ENCODE data around the gene INPPL1.
"Not testable (repeated sequence)": the region's sequence is repeated elsewhere in the genome, so short reads cannot be mapped to it uniquely, and the experiment has no call there.

The INPPL1 gene

DNA sequence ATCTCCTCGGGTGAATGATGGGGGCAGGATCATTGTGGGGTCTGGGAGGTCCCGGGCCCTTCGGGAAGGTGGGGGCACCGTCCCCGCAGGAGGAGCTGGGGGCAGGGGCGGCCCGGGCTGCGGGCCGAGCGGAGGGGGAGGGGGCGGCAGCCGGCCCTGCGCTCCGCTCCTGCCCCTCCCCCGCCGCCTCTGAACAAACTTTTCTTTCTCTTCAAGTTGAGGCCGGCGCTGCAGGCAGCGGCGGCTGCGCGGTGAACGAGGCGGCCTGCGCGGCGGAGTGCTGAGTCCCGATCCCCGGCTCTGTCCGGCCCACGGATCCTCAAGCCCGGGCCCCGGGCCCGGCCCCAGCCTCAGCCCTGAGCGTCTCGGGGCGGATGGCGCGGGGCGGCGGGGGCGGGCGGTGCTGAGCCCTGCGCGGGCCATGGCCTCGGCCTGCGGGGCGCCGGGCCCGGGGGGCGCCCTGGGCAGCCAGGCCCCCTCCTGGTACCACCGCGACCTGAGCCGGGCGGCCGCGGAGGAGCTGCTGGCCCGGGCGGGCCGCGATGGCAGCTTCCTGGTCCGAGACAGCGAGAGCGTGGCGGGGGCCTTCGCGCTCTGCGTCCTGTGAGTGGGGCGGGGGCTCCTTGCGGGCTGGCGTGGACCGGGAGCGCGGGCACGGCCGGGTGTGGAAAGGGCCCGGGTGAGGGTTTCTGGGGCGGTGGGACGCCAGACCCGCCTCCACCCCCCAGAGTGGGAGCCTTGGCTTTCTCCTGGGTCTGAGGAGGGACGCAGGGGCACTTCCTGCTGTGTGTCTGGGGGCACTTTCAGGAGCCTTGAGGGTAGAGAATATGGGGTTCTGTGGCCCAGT, at the start of gene INPPL1:
INPPL1 (plus strand) TSS at position 204 of the 847 bp plus-strand sequence; CDS start at position 422, 218 bp downstream.
- no peak for DNase-seq (ENCODE audit: low spot score)

- DNase-seq (ENCODE audit: low spot score): no peak
These were observed 46.9 kb upstream of the INPPL1 start for GRCh38 chr11:72177656-72178055.

DNA sequence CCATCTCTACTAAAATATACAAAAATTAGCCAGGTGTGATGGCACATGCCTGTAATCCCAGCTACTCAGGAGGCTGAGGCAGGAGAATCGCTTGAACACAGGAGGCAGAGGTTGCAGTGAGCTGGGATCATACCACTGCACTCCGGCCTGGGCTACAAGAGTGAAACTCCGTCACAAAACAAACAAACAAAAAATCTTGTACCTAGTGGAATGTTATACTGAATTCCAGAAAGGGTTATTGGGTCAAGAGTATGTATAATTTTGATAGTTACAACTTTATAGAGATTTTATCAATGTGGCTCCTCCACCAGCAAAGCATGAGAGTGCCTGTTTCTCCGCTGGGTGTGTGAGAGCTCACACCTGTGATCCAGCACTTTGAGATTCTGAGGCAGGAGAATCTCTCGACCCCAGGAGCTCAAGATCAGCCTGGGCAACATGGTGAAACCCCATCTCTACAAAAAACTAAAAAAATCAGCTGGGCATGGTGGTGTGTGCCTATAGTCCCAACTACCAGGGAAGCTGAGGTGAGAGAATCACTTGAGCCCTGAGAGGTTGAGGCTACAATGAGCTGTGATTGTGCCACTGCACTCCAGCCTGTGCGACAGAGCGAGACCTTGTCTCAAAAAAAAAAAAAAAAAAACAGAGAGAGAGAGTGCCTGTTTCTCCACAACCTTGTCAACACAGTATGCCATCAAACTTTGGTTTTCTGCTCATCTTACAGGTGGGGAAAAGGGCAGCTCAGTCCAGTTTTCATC, 45.3 kb upstream of the INPPL1 start:
- DNase-seq (ENCODE audit: low spot score): no peak

DNA sequence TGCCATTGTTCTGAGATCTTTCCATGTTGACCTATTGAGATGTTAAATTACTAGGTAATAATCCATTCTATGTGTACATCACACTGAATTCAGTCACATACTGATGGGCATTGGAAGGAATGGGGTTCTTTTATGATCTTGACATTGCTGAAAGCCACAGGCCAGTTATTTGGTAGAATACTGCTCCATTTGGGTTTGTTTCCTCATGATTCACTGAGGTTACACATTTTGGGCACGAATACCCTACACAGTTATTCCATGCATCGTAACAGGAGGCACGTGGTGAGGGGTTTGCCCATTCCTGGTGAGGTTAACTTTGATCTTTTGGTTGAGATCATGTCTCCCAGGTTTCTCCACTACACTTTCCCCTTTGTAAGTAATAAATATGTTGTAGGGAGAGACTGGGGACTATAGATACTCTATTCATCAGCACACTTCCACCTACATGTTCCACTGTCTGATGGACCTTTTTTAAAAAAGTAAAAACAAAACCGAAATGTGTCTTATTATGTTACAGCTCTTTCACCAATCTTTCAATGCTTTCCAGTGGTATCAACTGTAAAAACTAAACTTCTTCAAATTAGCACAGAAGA, 44.7 kb upstream of the INPPL1 start:
- no peak for DNase-seq (ENCODE audit: low spot score)

DNA sequence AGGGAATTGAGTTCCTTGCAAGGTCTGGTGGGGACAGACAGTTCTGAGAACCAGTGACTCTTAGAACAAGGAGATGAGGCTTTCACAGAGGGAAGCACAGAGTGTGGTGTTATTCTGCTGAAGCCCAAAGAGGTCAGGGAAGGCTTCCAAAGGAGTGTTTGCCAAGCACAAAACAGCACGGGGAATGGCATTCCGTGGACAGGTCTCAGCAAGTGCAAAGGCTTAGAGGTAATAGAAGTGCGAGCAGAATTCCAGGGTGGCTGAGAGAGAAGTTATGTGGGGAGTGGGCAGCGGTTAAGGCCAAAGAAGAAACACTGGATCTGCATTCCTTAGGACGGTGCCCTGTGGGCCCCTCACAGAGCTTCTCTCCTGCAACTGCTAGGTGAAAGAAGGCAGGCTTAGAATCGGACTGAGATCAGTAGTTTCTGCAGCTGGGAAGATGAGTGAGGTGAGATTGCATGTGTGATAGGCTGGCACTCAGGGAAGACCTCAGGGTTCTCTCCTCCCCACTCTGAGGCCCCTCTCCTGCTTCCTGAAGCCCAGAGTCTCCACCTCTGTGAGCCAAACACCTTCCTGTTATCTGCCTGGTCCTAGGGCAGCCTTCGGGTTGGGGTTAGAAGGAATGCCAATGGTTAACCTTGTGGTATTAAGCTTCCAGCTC, 43.5 kb upstream of the INPPL1 start:
- DNase-seq (ENCODE audit: low spot score): not testable (repeated sequence)

GRCh38 chr11:72181553-72181958, 43.0 kb upstream of the INPPL1 start:
- not testable (repeated sequence) for DNase-seq (ENCODE audit: low spot score)

DNA sequence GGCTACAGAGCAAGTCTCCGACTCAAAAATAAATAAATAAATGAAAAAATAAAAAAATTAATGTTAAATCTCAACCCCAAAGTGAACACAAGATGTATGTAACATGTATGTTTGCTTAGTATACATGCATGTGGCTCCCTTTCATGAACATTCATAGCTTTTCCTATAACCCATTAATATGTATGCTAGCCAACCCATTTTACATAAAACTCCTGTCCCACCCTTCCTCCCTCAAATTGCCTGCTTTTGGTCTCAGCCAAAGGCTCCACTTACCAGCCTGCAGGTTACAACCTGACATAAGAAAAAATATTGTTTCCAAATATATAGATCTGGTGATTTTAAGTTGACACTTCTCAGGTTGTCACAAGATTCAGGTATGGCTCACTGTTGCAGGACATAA, 36.3 kb upstream of the INPPL1 start:
- no peak for DNase-seq (ENCODE audit: low spot score)

- DNase-seq (ENCODE audit: low spot score): no peak
These were observed 34.9 kb upstream of the INPPL1 start for GRCh38 chr11:72189455-72190250.

GRCh38 chr11:72190631-72191071, 33.9 kb upstream of the INPPL1 start:
- no peak for DNase-seq (ENCODE audit: low spot score)

DNA sequence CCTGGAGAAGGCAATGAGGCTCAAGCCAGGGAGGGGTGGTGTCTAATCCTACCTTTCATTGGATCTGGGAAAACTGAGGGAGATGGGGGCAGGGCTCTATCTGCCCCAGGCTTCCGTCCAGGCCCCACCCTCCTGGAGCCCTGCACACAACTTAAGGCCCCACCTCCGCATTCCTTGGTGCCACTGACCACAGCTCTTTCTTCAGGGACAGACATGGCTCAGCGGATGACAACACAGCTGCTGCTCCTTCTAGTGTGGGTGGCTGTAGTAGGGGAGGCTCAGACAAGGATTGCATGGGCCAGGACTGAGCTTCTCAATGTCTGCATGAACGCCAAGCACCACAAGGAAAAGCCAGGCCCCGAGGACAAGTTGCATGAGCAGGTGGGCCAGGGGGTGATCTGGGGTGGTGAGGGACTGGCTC, 32.6 kb upstream of the INPPL1 start, which contains the start of gene FOLR1:
FOLR1 (plus strand) TSS at position 180 of the 421 bp plus-strand sequence; CDS start at position 214, 34 bp downstream.
- no peak for DNase-seq (ENCODE audit: low spot score)

DNA sequence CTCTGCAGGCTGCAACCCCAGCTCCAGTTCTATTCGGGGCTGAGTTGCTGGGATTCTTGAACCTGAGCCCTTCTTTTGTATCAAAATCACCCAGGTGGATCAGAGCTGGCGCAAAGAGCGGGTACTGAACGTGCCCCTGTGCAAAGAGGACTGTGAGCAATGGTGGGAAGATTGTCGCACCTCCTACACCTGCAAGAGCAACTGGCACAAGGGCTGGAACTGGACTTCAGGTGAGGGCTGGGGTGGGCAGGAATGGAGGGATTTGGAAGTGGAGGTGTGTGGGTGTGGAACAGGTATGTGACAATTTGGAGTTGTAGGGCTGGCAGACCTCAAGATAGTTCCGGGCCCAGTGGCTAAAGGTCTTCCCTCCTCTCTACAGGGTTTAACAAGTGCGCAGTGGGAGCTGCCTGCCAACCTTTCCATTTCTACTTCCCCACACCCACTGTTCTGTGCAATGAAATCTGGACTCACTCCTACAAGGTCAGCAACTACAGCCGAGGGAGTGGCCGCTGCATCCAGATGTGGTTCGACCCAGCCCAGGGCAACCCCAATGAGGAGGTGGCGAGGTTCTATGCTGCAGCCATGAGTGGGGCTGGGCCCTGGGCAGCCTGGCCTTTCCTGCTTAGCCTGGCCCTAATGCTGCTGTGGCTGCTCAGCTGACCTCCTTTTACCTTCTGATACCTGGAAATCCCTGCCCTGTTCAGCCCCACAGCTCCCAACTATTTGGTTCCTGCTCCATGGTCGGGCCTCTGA, 28.9 kb upstream of the INPPL1 start:
- DNase-seq (ENCODE audit: low spot score): no peak

DNA sequence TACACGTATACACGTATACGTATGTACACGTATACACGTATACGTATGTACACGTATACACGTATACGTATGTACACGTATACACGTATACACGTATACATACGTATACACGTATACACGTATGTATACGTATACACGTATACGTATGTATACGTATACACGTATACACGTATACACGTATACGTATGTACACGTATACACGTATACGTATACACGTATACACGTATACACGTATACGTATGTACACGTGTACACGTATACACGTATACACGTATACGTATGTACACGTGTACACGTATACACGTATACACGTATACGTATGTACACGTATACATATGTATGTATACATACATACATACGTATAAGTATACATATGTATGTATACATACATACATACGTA, 23.1 kb upstream of the INPPL1 start:
- DNase-seq (ENCODE audit: low spot score): not testable (repeated sequence)

GRCh38 chr11:72202571-72202970, 22.0 kb upstream of the INPPL1 start:
- DNase-seq (ENCODE audit: low spot score): no peak

DNA sequence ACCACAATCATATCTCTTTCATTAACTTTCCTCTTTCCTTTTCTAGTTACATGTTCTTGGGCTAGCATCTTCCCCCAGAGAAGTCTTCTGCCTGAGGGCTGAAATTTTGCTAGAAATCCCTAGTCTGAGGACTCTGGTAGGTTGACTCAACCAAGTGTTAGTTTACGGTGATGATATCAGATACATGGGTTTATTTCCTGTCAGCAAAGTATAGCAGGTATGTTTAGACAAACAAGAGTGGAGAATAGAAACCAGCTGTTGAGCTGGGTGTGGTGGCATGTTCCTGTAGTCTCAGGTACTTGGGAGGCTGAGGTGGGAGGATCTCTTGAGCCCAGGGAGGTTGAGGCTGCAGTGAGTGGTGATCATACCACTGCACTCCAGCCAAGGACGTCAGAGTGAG, 21.4 kb upstream of the INPPL1 start:
- no peak for DNase-seq (ENCODE audit: low spot score)

DNA sequence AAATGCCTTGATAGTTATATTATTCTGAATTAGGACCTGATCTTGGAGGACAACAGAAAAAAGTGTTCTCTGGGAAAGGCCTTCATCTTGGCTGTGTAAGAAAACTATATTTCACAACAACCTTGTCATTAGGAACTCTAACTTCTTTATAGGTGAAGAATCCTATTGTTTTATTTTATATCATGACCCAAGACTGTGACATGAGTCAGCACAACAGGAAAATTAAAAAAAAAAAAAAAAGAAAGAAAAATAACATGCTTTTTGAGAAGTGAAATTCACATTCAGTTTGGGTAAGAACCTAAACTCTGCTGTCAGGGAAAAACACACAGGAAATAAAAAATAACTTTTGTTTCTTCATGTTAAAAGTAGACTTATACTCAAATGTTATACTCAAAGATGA, 19.7 kb upstream of the INPPL1 start:
- no peak for DNase-seq (ENCODE audit: low spot score)

DNA sequence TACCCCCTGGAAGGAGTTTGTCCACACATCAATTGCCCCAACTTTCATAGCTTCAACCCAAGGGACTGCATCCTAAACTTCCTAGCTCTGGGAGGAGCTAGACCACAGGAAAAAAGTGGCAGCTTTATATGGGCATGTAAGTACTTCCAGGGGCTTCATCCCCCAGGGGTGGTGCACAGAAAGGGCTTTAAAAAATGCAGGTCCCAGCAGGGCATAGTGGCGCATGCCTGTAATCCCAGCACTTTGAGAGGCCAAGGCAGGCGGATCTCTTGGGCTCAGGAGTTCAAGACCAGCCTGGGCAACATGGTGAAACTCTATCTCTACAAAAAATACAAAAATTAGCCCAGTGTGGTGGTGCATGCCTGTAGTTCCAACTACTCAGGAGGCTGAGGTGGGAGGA, 17.8 kb upstream of the INPPL1 start:
- DNase-seq (ENCODE audit: low spot score): not testable (repeated sequence)

DNA sequence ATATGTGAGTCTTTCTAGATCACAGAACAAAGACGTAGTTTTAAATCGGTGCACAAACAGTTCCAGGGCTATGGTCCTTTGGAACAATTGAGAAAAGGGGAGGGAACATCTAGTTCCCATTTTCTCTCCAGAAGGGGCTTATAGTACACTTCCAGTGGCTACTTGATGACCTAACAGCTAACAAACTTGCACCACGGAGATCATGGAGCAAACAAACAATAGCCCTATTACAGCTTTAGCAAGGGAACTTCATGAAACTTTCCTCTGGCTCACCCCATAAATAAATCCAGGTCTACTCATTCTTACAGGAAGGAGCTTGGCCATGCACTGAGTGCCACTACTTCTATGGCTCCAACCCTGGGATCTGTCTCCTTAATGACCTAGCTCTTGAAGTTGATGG, 16.3 kb upstream of the INPPL1 start:
- no peak for DNase-seq (ENCODE audit: low spot score)

- DNase-seq (ENCODE audit: low spot score): no peak
These were observed 15.5 kb upstream of the INPPL1 start for GRCh38 chr11:72209101-72209500.

DNA sequence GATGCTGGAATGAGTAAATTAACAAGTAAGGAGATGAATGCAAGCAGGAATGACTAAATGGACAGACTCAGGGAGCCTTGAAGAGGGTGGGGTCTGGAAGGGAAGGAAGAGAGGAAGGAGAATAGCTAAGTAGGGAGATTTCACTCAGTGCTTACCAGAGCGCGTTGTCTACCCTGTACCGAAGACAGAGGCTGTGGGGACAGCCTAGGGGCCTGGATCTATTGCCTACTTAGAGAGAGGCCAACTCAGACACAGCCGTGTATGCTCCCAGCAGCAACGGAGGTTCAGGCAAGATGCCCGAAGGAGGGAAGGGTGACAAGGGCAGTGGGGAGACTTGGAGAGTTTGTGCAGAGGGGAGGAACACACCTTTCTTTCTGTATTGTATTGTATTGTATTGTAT, 7.9 kb upstream of the INPPL1 start, which contains the start of gene FOLR2:
FOLR2 (plus strand) TSS at position 157 of the 400 bp plus-strand sequence. CDS start 1,791 bp downstream, outside the sequence.
- DNase-seq (ENCODE audit: low spot score): no peak

DNA sequence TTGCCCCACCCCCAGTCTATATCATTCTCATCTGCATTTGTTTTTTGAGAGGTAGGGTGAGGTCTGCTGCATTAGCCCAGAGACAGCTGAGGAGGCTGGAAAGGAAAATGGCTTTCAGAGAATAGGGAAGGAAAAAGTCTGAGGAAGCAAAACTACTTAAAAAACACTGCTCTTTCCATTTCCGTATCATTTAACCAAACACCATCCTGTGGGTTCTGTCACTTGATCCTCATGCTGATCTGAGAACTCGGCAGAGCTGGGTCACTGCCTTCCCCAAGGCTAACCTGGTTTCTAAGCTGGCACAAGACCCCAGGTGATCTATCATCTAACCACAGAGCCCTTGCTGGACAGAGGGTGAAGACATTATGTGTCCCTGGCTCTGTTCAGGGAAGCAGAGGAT, 6.7 kb upstream of the INPPL1 start:
- DNase-seq (ENCODE audit: low spot score): no peak
